PC-3 (cell line): ENCODE data around the gene ESR2. TPM values are rescaled to one million over a fixed set of nuclear protein-coding genes. Genes with fewer than 3 reads are reported as not detected.

Experiments used
- ATAC-seq: fragments of 200-7000 bp; cut with Tn5 transposase; 2 replicates; pipeline ENCODE4 v1.9.1; 2020; ENCODE audit warnings: mild to moderate bottlenecking, moderate library complexity
- BruUV-seq: library from RNA; stranded (reverse); fragments of 400-500 nt; replicated peaks from 2 replicates; lab custom pipeline; 2021; lab: Mats Ljungman, UMichigan
- CTCF ChIA-PET: fragments of 300-600 bp; sonication (Branson Sonifier 250); formaldehyde crosslinking; loops from one replicate; lab custom pipeline; 2022; ENCODE audit warnings: antibody characterized with exemption; lab: Charles Lee
- POLR2A ChIA-PET: fragments of 300-600 bp; sonication (Branson Sonifier 250); formaldehyde crosslinking; loops from one replicate; lab custom pipeline; 2022; ENCODE audit warnings: antibody characterized with exemption; ENCODE audit not compliant: unreplicated experiment; lab: Charles Lee
- DNase-seq: peaks from one replicate; pipeline ENCODE4 v3.0.0-alpha.2; 2015
- H2AFZ ChIP-seq: fragments of 300-600 bp; sonication (generic); 2 replicates; pipeline ENCODE4 v1.6.0; 2016; ENCODE audit warnings: antibody characterized with exemption, low read length
- H3F3A ChIP-seq: fragments of 300-600 bp; sonication (generic); one replicate; pipeline ENCODE4 v1.6.0; 2017; ENCODE audit warnings: antibody characterized with exemption, low read length, control low read depth, mild to moderate bottlenecking; ENCODE audit not compliant: unreplicated experiment
- H3K27ac ChIP-seq: fragments of 300-600 bp; sonication (generic); 2 replicates; pipeline ENCODE4 v1.5.1; 2016; ENCODE audit warnings: mild to moderate bottlenecking, low read length
- H3K27me3 ChIP-seq: fragments of 300-600 bp; sonication (generic); 2 replicates; pipeline ENCODE4 v1.6.1; 2016; ENCODE audit warnings: low read length, mixed read lengths
- H3K36me3 ChIP-seq: fragments of 300-600 bp; sonication (generic); 2 replicates; pipeline ENCODE4 v1.6.1; 2016; ENCODE audit warnings: low read depth, mixed run types, low read length, mixed read lengths
- H3K4me1 ChIP-seq: fragments of 300-600 bp; sonication (generic); 2 replicates; pipeline ENCODE4 v1.5.1; 2016; ENCODE audit warnings: low read length; ENCODE audit not compliant: insufficient read depth
- H3K4me2 ChIP-seq: fragments of 300-600 bp; sonication (generic); 2 replicates; pipeline ENCODE4 v1.6.0; 2016; ENCODE audit warnings: low read length
- H3K4me3 ChIP-seq: fragments of 300-600 bp; sonication (generic); 2 replicates; pipeline ENCODE4 v1.5.1; 2016; ENCODE audit warnings: mild to moderate bottlenecking, low read length, mixed read lengths
- H3K79me2 ChIP-seq: fragments of 300-600 bp; sonication (generic); 2 replicates; pipeline ENCODE4 v1.6.1; 2017; ENCODE audit warnings: low read length, mixed read lengths
- H3K9ac ChIP-seq: fragments of 300-600 bp; sonication (generic); 2 replicates; pipeline ENCODE4 v1.6.0; 2016; ENCODE audit warnings: mild to moderate bottlenecking, low read length
- H3K9me2 ChIP-seq: fragments of 300-600 bp; sonication (generic); replicated peaks from 2 replicates; pipeline ENCODE4 v1.6.1; 2016; ENCODE audit warnings: mixed run types, low read length, mixed read lengths
- H3K9me3 ChIP-seq: fragments of 300-600 bp; sonication (generic); 2 replicates; pipeline ENCODE4 v1.6.1; 2016; ENCODE audit warnings: low read length, mixed read lengths
- H4K20me1 ChIP-seq: fragments of 300-600 bp; sonication (generic); 2 replicates; pipeline ENCODE4 v1.6.1; 2016; ENCODE audit warnings: low read length, mixed read lengths
- EZH2 ChIP-seq: fragments of 300-600 bp; sonication (generic); IDR thresholded peaks from one replicate; pipeline ENCODE4 v1.6.1; 2017; ENCODE audit warnings: antibody characterized with exemption, mild to moderate bottlenecking, low read length; ENCODE audit not compliant: unreplicated experiment
- EZH2phosphoT487 ChIP-seq: fragments of 300-600 bp; sonication (generic); IDR thresholded peaks from 2 replicates; pipeline ENCODE4 v1.6.1; 2018; ENCODE audit warnings: mild to moderate bottlenecking, antibody characterized with exemption, low read length, borderline replicate concordance
- intact Hi-C: fragments of 100-400 bp; cut with micrococcal nuclease; formaldehyde crosslinking; loops from 2 replicates; pipeline ENCODE4 v1.9.0; 2023
- total RNA-seq: library from RNA; depleted of rRNA; stranded (reverse); fragments of >200 nt; gene quantifications from 2 replicates; pipeline ENCODE4 v1.2.3, GENCODE V29; 2014
- TF ChIP-seq, protein P1 (sequence below): fragments of 300-600 bp; sonication (generic); conservative IDR thresholded peaks from 2 replicates; pipeline ENCODE4 v1.5.1; 2017; ENCODE audit warnings: antibody characterized with exemption, low read depth, mild to moderate bottlenecking, low read length

The ESR2 gene
- total RNA-seq, 1 experiment from 2014 or later: 0.18 TPM

DNA sequence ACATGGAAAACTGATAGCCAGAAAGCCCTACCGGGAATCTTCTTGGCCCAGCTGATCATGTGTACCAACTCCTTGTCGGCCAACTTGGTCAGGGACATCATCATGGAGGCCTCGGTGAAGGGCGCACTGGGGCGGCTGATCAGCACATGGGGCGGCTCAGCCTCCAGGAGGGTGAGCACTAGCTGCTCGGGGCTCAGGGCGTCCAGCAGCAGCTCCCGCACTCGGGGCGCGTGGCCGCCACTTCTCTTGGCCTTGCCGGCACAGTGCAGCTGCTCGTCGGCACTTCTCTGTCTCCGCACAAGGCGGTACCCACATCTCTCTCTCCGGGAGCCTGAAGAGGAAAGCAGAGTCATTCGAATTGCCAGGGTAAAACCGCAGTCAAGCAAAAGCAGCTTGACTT lies 33.8 kb downstream of the ESR2 start:
- no TSS peak for BruUV-seq
- TF ChIP-seq EZH2phosphoT487 (no peak), EZH2 (no peak)
- TF ChIP-seq, protein P1, sequence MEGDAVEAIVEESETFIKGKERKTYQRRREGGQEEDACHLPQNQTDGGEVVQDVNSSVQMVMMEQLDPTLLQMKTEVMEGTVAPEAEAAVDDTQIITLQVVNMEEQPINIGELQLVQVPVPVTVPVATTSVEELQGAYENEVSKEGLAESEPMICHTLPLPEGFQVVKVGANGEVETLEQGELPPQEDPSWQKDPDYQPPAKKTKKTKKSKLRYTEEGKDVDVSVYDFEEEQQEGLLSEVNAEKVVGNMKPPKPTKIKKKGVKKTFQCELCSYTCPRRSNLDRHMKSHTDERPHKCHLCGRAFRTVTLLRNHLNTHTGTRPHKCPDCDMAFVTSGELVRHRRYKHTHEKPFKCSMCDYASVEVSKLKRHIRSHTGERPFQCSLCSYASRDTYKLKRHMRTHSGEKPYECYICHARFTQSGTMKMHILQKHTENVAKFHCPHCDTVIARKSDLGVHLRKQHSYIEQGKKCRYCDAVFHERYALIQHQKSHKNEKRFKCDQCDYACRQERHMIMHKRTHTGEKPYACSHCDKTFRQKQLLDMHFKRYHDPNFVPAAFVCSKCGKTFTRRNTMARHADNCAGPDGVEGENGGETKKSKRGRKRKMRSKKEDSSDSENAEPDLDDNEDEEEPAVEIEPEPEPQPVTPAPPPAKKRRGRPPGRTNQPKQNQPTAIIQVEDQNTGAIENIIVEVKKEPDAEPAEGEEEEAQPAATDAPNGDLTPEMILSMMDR: no peak
- no peak for ATAC-seq

DNA sequence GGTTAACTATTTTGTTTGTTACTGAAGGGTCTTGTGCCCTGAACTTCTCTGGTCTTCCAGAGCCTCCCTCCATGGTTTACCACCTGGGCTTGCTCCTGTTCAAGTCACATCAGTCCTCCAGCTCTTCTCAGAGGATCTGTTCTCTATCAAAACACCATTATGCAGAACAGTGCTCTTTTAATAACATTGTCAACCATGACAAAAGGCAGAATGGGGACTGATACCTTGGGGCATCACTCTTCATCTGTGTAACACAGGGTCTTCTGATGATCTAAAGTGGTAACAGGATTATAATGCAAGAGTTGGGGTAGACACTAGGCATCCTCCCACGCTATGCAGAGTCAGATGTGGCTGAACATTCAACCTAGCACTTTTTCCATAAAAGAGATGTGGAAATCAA lies 38.4 kb downstream of the ESR2 start:
- Histone ChIP-seq H3K9ac (no peak overlapping the region), H3K4me3 (no peak overlapping the region), H3K4me2 (no peak overlapping the region), H3K27me3 (no peaks in the 10 kb centered on the region), H3K9me3 (no peaks in the 10 kb centered on the region), H4K20me1 (no peaks in the 10 kb centered on the region), H3K4me1 (peaks cover 17% of the 10 kb centered on the region), H3K36me3 (no peaks in the 10 kb centered on the region), H3K9me2 (no peaks in the 10 kb centered on the region), H2AFZ (no peak overlapping the region), H3K79me2 (no peaks in the 10 kb centered on the region), H3K27ac (no peak overlapping the region), H3F3A (no peaks in the 10 kb centered on the region)
- POLR2A ChIA-PET: no interaction called here
- no peak for DNase-seq
- no peak for ATAC-seq
- no TSS peak for BruUV-seq
- CTCF ChIA-PET: no interaction called here
- TF ChIP-seq, protein P1: no peak
- TF ChIP-seq EZH2: no peak
- intact Hi-C loops: no loop called here

More for the DNA sequence above, 33.8 kb downstream of the ESR2 start:
- H3K27ac ChIP-seq: no peak overlapping the region
- no peak overlapping the region for H2AFZ ChIP-seq
- no peaks in the 10 kb centered on the region for H3K9me3 ChIP-seq
- H3F3A ChIP-seq: no peaks in the 10 kb centered on the region
- no peak overlapping the region for H3K4me3 ChIP-seq
- CTCF ChIA-PET: no interaction called here
- intact Hi-C loops: no loop called here
- no peak overlapping the region for H3K4me2 ChIP-seq
- no peaks in the 10 kb centered on the region for H4K20me1 ChIP-seq
- H3K79me2 ChIP-seq: no peaks in the 10 kb centered on the region
- DNase-seq: no peak
- H3K36me3 ChIP-seq: no peaks in the 10 kb centered on the region
- no peaks in the 10 kb centered on the region for H3K27me3 ChIP-seq
- no peaks in the 10 kb centered on the region for H3K4me1 ChIP-seq
- POLR2A ChIA-PET: no interaction called here
- H3K9me2 ChIP-seq: no peaks in the 10 kb centered on the region
- H3K9ac ChIP-seq: no peak overlapping the region

DNA sequence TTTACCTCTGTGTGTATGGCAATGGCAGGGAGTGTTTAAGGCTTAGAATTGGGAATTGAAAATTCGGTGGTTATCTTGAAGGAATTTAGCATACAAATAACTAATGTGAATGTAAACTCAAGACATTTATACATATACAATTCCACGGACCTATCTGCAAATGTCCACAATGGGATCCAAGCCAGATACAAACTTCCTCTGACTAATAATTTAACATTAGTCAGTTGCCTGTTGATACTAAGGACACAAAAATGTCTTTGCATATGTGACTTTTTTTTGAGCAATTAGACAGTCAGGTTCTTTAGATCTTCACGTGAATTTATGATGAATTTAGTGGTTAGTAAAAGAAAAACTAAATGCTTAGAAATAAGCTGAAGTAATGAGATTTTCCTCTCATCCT lies 40.5 kb downstream of the ESR2 start:
- H3K9me2 ChIP-seq: no peaks in the 10 kb centered on the region
- ChIA-PET CTCF (no interaction called here), POLR2A (interaction anchor here (0.6 kb wide), 1 partner anchor 378 kb away, joined by 3 read pairs; no protein-coding TSS in a partner anchor)
- peak overlapping the region; percentile 23; the same call in 1 of the 2 replicates for H2AFZ ChIP-seq
- H3K79me2 ChIP-seq: no peaks in the 10 kb centered on the region
- ATAC-seq (peak; percentile 95), DNase-seq (peak; percentile 93)
- no TSS peak for BruUV-seq
- peaks cover 17% of the 10 kb centered on the region for H3K4me1 ChIP-seq
- no peaks in the 10 kb centered on the region for H3K9me3 ChIP-seq
- H3F3A ChIP-seq: no peaks in the 10 kb centered on the region
- intact Hi-C loops: loop anchor here (5.0 kb wide), 1 partner anchor 176 kb away; no protein-coding TSS in a partner anchor
- peak overlapping the region; percentile 41; the same call in 1 of the 2 replicates for H3K4me3 ChIP-seq
- no peaks in the 10 kb centered on the region for H3K27me3 ChIP-seq
- TF ChIP-seq EZH2phosphoT487 (no peak), EZH2 (no peak)
- TF ChIP-seq, protein P1: no peak
- H4K20me1 ChIP-seq: no peaks in the 10 kb centered on the region
- no peaks in the 10 kb centered on the region for H3K36me3 ChIP-seq
- peak overlapping the region; percentile 40 for H3K27ac ChIP-seq
- H3K4me2 ChIP-seq: peak overlapping the region; percentile 74
- no peak overlapping the region for H3K9ac ChIP-seq
